Endodermal cell (in vitro differentiated cells): ENCODE data around the gene DTX1. TPM values are rescaled to one million over a fixed set of nuclear protein-coding genes. Genes with fewer than 3 reads are reported as not detected.
A peak's percentile ranks its signal among the peaks of the same experiment; 100 is the strongest.

Source experiments
- DNase-seq: peaks from one replicate; pipeline ENCODE4 v3.0.0-alpha.2; 2017
- H3K27ac ChIP-seq: 2 replicates; pipeline ENCODE4 v1.5.1; 2013; ENCODE audit warnings: mild to moderate bottlenecking, low read depth, low read length, moderate library complexity
- H3K27me3 ChIP-seq: 2 replicates; pipeline ENCODE4 v1.6.1; 2013; ENCODE audit warnings: mild to moderate bottlenecking, low read length, moderate library complexity; ENCODE audit not compliant: insufficient read depth, control insufficient read depth, poor library complexity, severe bottlenecking
- H3K36me3 ChIP-seq: 2 replicates; pipeline ENCODE4 v1.7.0; 2013; ENCODE audit warnings: mild to moderate bottlenecking, low read length, moderate library complexity; ENCODE audit not compliant: control insufficient read depth, insufficient read depth
- H3K4me1 ChIP-seq: one replicate; pipeline ENCODE4 v1.7.0; 2013; ENCODE audit warnings: low read length; ENCODE audit not compliant: control insufficient read depth, insufficient read depth
- H3K4me3 ChIP-seq: 2 replicates; pipeline ENCODE4 v1.5.1; 2013; ENCODE audit warnings: mild to moderate bottlenecking, low read length, moderate library complexity
- H3K9ac ChIP-seq: 2 replicates; pipeline ENCODE4 v1.6.1; 2013; ENCODE audit warnings: mild to moderate bottlenecking, low read length, moderate library complexity; ENCODE audit not compliant: poor library complexity, severe bottlenecking; ENCODE audit errors: extremely low read depth
- H3K9me3 ChIP-seq: 2 replicates; pipeline ENCODE4 v1.6.1; 2013; ENCODE audit warnings: mild to moderate bottlenecking, low read length, moderate library complexity; ENCODE audit not compliant: control insufficient read depth
- H3K27ac Mint-ChIP-seq: 2 replicates; pipeline ENCODE4 v1.8.0; 2020; ENCODE audit warnings: mixed read lengths
- H3K27me3 Mint-ChIP-seq: 2 replicates; pipeline ENCODE4 v1.8.0; 2021; ENCODE audit warnings: mild to moderate bottlenecking, mixed read lengths; ENCODE audit not compliant: insufficient read depth
- H3K36me3 Mint-ChIP-seq: 2 replicates; pipeline ENCODE4 v1.8.0; 2020; ENCODE audit warnings: low read depth, mixed read lengths
- H3K4me1 Mint-ChIP-seq: 2 replicates; pipeline ENCODE4 v1.8.0; 2020; ENCODE audit warnings: mixed read lengths
- H3K4me3 Mint-ChIP-seq: 2 replicates; pipeline ENCODE4 v1.8.0; 2020; ENCODE audit warnings: mild to moderate bottlenecking, moderate library complexity, mixed read lengths
- H3K9me3 Mint-ChIP-seq: 2 replicates; pipeline ENCODE4 v1.8.0; 2020; ENCODE audit warnings: mild to moderate bottlenecking, mixed read lengths
- CTCF ChIP-seq: fragments of 200-600 bp; sonication (generic); conservative IDR thresholded peaks from 2 replicates; pipeline ENCODE4 v1.5.0; 2021; ENCODE audit warnings: antibody characterized with exemption, mild to moderate bottlenecking
- WGBS, 2 experiments: methylation state at CpG; one replicate each; pipeline versions ENCODE4 v1.1.5 to v1.1.7; 2013; ENCODE audit warnings: missing lambda C conversion rate in 2 of 2, mixed read lengths in 1 of 2; ENCODE audit not compliant: insufficient coverage in 1 of 2, insufficient read length in 1 of 2; 5-methylcytosine and 5-hydroxymethylcytosine counted together
- total RNA-seq, 2 donors: library from RNA; stranded (reverse); fragmentation: NEBNext Ultra II Directional in 1 of 2; extraction: Animal tissue kit (Norgen Biotek cat#: 25700) in 1 of 2; gene quantifications; 2 replicates in 1 of 2; 3 replicates in 1 of 2; pipeline ENCODE4 v1.2.1, GENCODE V29; 2021

The DTX1 gene
- total RNA-seq, 2 donors from 2014 or later, result 3.3 to 4.9 TPM

GRCh38 chr12:113093409-113094101, 37.0 kb downstream of the DTX1 start:
- peak overlapping the region; percentile 51 for H3K4me3 Mint-ChIP-seq
- Histone ChIP-seq H3K36me3 (no peaks in the 10 kb centered on the region), H3K27me3 (peaks cover 10% of the 10 kb centered on the region), H3K4me1 (no peaks in the 10 kb centered on the region), H3K4me3 (no peak overlapping the region), H3K9ac (no peak overlapping the region), H3K27ac (no peak overlapping the region), H3K9me3 (no peaks in the 10 kb centered on the region)
- no peaks in the 10 kb centered on the region for H3K36me3 Mint-ChIP-seq
- peaks cover 37% of the 10 kb centered on the region for H3K27me3 Mint-ChIP-seq
- no peaks in the 10 kb centered on the region for H3K9me3 Mint-ChIP-seq
- no peak for DNase-seq
- peaks cover 5% of the 10 kb centered on the region for H3K4me1 Mint-ChIP-seq
- WGBS, 2 experiments, result 72 to 76% methylated on average over 18 to 31 of the region's 32 CpGs
- no peak overlapping the region for H3K27ac Mint-ChIP-seq
- TF ChIP-seq CTCF, result no peak

GRCh38 chr12:113094738-113095137, 38.2 kb downstream of the DTX1 start:
- Mint-ChIP-seq H3K9me3 (no peaks in the 10 kb centered on the region), H3K27ac (no peak overlapping the region), H3K27me3 (peaks cover 35% of the 10 kb centered on the region), H3K36me3 (no peaks in the 10 kb centered on the region), H3K4me3 (no peak overlapping the region), H3K4me1 (peaks cover 5% of the 10 kb centered on the region)
- TF ChIP-seq CTCF, result no peak
- WGBS, 2 experiments, result 93 to 97% methylated on average over 14 to 16 of the region's 16 CpGs
- H3K4me1 ChIP-seq, result no peaks in the 10 kb centered on the region
- no peak for DNase-seq
- peaks cover 10% of the 10 kb centered on the region for H3K27me3 ChIP-seq
- no peak overlapping the region for H3K27ac ChIP-seq
- H3K36me3 ChIP-seq, result no peaks in the 10 kb centered on the region
- H3K9ac ChIP-seq, result no peak overlapping the region
- H3K4me3 ChIP-seq, result no peak overlapping the region
- H3K9me3 ChIP-seq, result no peaks in the 10 kb centered on the region

- Histone ChIP-seq H3K4me3 (no peak overlapping the region), H3K36me3 (no peaks in the 10 kb centered on the region), H3K4me1 (no peaks in the 10 kb centered on the region), H3K9me3 (no peaks in the 10 kb centered on the region), H3K27ac (no peak overlapping the region), H3K27me3 (peaks cover 10% of the 10 kb centered on the region), H3K9ac (no peak overlapping the region)
- 69 to 100% methylated on average over 1 to 6 of the region's 6 CpGs for WGBS, 2 experiments
- Mint-ChIP-seq H3K9me3 (no peaks in the 10 kb centered on the region), H3K27ac (no peak overlapping the region), H3K4me3 (no peak overlapping the region), H3K36me3 (no peaks in the 10 kb centered on the region), H3K4me1 (peaks cover 5% of the 10 kb centered on the region), H3K27me3 (peaks cover 33% of the 10 kb centered on the region)
- no peak for DNase-seq
- TF ChIP-seq CTCF, result no peak
Observed at GRCh38 chr12:113095405-113095804, 38.9 kb downstream of the DTX1 start.
